ELF-1 (cell line): ENCODE data around the gene NPM1.
"Not testable (repeated sequence)": the region's sequence is repeated elsewhere in the genome, so short reads cannot be mapped to it uniquely, and the experiment has no call there.

Experiments used
- DNase-seq: peaks from one replicate; pipeline ENCODE4 v3.0.0-alpha.2; 2016; ENCODE audit warnings: low read depth, low spot score

The NPM1 gene, protein sequence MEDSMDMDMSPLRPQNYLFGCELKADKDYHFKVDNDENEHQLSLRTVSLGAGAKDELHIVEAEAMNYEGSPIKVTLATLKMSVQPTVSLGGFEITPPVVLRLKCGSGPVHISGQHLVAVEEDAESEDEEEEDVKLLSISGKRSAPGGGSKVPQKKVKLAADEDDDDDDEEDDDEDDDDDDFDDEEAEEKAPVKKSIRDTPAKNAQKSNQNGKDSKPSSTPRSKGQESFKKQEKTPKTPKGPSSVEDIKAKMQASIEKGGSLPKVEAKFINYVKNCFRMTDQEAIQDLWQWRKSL

GRCh38 chr5:171387345-171387969 lies at the start of gene NPM1:
NPM1 (plus strand) TSS chr5:171387849; CDS start chr5:171387949, 100 bp downstream.
- peak; percentile 99 for DNase-seq

DNA sequence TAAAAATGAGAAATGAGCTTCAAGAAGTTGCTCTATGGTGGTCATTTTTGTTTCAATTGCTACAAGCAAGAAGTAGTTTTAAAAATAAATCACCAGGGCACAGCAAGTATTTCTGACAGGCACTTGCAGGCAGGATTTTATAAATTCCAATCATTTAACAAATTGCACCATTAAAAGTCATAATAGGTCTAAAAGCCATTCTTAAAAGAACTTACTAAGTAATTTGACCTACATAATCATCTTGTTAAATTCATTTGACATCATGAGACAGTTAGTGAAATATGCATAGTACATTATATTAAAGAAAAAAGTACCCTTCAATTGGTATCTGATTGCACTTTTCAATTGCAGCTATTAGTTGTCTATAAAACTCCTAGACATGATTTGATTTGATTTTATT lies 47.6 kb upstream of the NPM1 start:
- DNase-seq, result no peak

- no peak for DNase-seq
Measured at GRCh38 chr5:171340491-171340890, 47.2 kb upstream of the NPM1 start.

DNA sequence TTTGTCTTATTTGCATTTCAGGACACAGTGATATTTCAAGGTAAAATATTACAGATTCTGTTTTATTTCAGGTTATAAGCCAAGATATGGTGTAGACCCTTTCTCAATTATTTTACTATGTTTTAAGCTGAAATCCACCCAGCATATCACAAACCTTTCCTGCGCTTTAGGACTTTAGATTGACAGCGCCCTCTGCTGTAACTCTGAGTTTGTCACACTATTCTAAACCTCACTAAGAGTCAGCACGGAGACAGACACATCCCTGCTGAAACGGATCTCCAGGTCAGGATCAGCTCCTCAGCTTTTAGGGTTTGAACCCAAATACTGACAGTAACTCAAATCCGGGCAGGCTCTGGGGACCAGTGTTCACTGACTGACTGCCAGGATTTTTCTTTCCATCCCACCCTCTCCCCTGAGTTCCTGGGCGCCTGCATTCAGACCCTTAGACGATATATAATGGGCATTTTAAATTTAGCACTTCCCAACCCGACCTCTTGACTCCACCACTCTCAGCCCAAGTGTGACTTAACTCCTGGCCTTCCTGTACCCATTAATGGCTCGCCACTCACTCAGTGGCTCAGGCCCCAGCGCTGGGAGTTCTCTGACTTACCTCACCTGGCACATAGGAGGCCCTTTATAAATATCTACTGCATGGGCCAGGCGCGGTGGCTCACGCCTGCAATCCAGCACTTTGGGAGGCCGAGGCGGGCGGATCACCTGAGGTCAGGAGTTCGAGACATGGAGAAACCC lies 45.1 kb upstream of the NPM1 start:
- peak; percentile 65 for DNase-seq

GRCh38 chr5:171344936-171345608 lies 42.6 kb upstream of the NPM1 start:
- DNase-seq, result no peak

GRCh38 chr5:171351536-171352073 lies 36.0 kb upstream of the NPM1 start:
- DNase-seq, result no peak

DNA sequence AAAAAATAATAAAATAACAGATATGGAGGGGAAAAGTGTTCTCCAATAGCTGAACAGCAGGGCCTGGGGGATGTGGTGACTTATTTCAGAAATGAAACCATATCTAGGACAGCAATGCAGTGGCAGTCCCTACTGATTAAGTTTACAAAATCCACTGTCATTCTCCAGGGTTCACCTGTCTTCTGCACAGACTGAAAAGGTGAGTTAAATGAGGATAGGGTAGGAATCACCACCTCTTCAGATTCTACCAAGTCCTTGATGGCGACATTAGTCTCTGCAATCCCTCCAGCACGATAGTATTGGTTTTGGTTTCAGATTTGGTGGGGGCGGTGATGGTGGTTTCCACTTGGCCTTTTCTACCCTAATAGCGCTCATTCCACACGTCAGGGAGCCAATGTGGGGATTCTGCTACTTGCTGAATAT lies 32.3 kb upstream of the NPM1 start:
- no peak for DNase-seq

GRCh38 chr5:171357843-171358242 lies 29.8 kb upstream of the NPM1 start:
- no peak for DNase-seq

DNA sequence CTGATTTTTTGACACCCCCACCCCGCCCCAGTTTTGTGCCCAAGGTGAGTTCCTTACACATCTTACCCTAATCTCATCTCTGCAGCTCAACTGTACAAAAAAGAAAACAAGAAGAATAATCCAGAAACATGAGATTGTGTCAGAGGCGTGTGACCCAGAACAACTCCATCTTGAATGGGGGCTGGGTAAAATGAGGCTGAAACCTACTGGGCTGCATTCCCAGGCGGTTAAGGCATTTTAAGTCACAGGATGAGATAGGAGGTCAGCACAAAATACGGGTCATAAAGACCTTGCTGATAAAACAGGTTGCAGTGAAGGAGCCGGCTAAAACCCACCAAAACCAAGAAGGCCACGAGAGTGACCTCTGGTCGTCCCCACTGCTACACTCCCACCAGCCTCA lies 26.5 kb upstream of the NPM1 start:
- not testable (repeated sequence) for DNase-seq

GRCh38 chr5:171363249-171363648 lies 24.4 kb upstream of the NPM1 start:
- DNase-seq, result not testable (repeated sequence)

GRCh38 chr5:171363846-171364245 lies 23.8 kb upstream of the NPM1 start:
- DNase-seq, result no peak

DNA sequence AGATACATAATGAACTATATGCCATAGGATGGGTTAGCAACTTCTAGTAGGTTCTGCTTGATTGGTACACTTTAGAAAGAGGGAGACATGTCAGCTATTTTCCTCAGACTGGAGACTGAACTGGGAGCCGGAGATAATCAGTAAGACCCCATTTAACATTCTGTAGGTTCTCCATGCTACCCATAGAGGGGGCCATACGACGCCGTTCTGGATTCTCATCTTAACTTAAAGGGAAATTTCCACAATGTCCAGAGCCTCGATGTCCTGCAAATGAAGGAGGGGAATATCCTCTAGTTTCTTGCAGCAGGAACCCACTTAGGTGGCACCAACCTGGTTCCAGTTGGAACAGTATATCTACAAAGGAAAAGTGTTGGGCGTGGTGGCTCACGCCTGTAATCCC lies 22.3 kb upstream of the NPM1 start:
- DNase-seq, result no peak

GRCh38 chr5:171366645-171367044 lies 21.0 kb upstream of the NPM1 start:
- DNase-seq, result no peak

GRCh38 chr5:171367424-171368370 lies 20.0 kb upstream of the NPM1 start:
- no peak for DNase-seq

DNA sequence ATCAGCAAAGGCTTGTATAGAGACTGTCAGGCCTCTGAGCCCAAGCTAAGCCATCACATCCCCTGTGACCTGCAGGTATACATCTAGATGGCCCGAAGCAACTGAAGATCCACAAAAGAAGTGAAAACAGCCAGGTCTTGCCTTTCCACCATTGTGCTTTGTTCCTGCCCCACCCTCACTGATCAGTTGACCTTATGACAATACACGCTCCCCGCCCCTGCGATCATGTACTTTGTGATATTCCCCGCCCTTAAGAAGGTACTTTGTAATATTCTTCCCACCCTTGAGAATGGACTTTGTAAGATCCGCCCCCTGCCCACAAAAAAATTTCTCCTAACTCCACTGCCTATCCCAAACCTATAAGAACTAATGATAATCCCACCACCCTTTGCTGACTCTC lies 18.6 kb upstream of the NPM1 start:
- DNase-seq, result no peak

GRCh38 chr5:171369898-171370297 lies 17.8 kb upstream of the NPM1 start:
- DNase-seq, result no peak

DNA sequence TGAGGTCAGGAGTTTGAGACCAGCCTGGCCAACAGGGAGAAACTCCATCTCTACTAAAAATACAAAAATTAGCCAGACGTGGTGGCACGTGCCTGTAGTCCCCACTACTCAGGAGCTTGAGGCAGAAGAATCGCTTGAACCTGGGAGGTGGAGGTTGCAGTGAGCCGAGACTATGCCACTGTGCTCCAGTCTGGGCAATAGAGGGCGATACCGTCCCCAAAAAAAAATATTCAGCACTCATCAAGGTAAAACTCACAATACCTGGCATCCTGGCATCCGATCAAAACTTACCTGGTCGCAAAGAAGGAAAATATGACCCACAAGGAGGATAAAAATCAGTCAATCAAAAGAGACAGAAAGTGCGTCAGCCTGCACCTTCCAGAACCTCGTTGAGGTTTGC lies 16.8 kb upstream of the NPM1 start:
- DNase-seq, result not testable (repeated sequence)

DNA sequence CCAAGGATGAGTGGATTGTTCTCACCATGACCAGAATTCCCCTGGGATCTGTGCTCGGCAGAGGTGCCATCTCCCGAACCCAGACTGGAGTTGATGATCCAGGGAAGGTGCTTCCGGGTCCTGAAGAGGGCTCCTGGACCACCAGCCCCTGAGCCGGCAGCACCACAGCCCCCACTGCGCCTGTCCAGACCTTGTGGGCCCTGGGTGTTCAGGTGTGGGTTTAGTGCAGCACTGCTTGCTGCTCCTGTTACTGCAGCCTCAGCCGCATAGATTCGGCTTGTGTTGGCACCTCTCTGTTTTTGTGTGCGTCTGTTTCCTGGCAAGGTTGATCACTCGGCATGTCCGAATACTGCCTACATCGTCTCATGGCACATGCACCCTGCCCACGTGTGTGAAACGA lies 16.3 kb upstream of the NPM1 start:
- DNase-seq, result no peak

DNA sequence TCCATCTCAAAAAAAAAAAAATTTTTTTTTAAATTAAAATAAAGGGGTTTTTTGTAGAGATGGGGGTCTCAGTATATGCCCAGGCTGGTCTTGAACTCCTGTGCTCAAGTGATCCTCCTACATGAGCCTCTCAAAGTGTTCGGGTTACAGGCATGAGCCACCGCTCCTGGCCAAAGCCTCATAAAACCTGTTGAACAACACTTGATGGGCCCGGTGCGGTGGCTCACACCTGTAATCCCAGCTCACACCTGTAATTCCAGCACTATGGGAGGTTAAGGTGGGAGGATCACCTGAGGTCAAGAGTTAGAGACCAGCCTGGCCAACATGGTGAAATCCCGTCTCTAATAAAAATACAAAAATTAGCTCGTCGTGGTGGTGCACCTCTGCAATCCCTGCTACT lies 7.7 kb upstream of the NPM1 start:
- DNase-seq, result no peak

- DNase-seq, result not testable (repeated sequence)
Measured at GRCh38 chr5:171384416-171384815, 3.2 kb upstream of the NPM1 start.

DNA sequence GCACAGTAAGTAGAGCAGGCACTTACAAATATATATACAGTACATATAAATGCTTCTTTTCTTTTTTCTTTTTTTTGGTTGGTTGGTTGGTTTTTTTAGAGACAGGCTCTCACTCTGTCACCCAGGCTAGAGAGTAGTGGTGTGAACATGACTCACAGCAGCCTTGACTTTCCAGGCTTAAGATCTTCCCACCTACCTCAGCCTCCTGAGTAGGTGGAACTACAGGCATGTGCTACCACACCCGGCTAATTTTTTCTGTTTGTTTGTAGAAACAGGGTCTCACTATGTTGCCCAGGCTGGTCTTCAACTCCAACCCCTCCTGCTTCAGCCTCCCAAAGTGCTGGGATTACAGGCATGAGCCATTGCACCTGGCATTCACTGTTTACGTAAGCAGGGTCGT lies 2.6 kb upstream of the NPM1 start:
- not testable (repeated sequence) for DNase-seq
